Renal pelvis (tissue), 4 donors: ENCODE measurements around the gene GNAZ. TPM values are rescaled to one million over a fixed set of nuclear protein-coding genes. Genes with fewer than 3 reads are reported as not detected.

Source experiments
- DNase-seq: peaks from one replicate; pipeline ENCODE4 v3.0.0-alpha.2; 2013
- polyA plus RNA-seq, 3 donors: library from polyadenylated mRNA; unstranded; fragments of 120-200 nt; gene quantifications; one replicate each; pipeline ENCODE4 v1.2.1, GENCODE V29; 2013; ENCODE audit not compliant: insufficient read length in 3 of 3

GNAZ gene
- polyA plus RNA-seq, 3 donors: 5.9 to 7.8 (median 6.9) TPM

- DNase-seq: no peak
Observed at GRCh38 chr22:23075525-23076216, 5.4 kb downstream of the GNAZ start.

- DNase-seq: no peak
Observed at GRCh38 chr22:23076896-23077572, 6.7 kb downstream of the GNAZ start.

GRCh38 chr22:23077627-23078461 is 7.5 kb downstream of the GNAZ start:
- no peak for DNase-seq

- no peak for DNase-seq
Observed at GRCh38 chr22:23078462-23078787, 8.1 kb downstream of the GNAZ start.

- no peak for DNase-seq
Observed at GRCh38 chr22:23079240-23079768, 9.0 kb downstream of the GNAZ start.

GRCh38 chr22:23079814-23080521 is 9.6 kb downstream of the GNAZ start:
- DNase-seq: no peak

GRCh38 chr22:23080613-23081290 is 10.4 kb downstream of the GNAZ start:
- no peak for DNase-seq

GRCh38 chr22:23082534-23083314 is 12.4 kb downstream of the GNAZ start:
- no peak for DNase-seq

- no peak for DNase-seq
Observed at GRCh38 chr22:23083315-23084021, 13.1 kb downstream of the GNAZ start.

- DNase-seq: no peak
Observed at GRCh38 chr22:23084453-23085350, 14.4 kb downstream of the GNAZ start.

GRCh38 chr22:23085351-23085671 is 15.0 kb downstream of the GNAZ start:
- no peak for DNase-seq

- no peak for DNase-seq
Observed at GRCh38 chr22:23085785-23086184, 15.5 kb downstream of the GNAZ start.

- no peak for DNase-seq
Observed at GRCh38 chr22:23086263-23086662, 15.9 kb downstream of the GNAZ start.

GRCh38 chr22:23086787-23087186 is 16.5 kb downstream of the GNAZ start:
- no peak for DNase-seq

- no peak for DNase-seq
Observed at GRCh38 chr22:23088199-23088604, 17.9 kb downstream of the GNAZ start.

GRCh38 chr22:23089010-23089409 is 18.7 kb downstream of the GNAZ start:
- DNase-seq: no peak

- DNase-seq: no peak
Observed at GRCh38 chr22:23089633-23090456, 19.5 kb downstream of the GNAZ start.

GRCh38 chr22:23090457-23090835 is 20.1 kb downstream of the GNAZ start:
- no peak for DNase-seq
